NT2/D1 (cell line): ENCODE measurements around the gene DRAM1.

ENCODE experiments used
- SUZ12 ChIP-seq: IDR thresholded peaks from 2 replicates; pipeline ENCODE4 v1.6.1; 2011; ENCODE audit not compliant: insufficient read length, insufficient read depth; ENCODE audit errors: extremely low read depth
- YY1 ChIP-seq: IDR thresholded peaks from 2 replicates; pipeline ENCODE4 v1.6.1; 2011; ENCODE audit not compliant: insufficient read length, insufficient read depth
- ZNF274 ChIP-seq: IDR thresholded peaks from 2 replicates; pipeline ENCODE4 v1.6.1; 2011; ENCODE audit warnings: mild to moderate bottlenecking, low read depth, low read length

- no peak for TF ChIP-seq SUZ12
- TF ChIP-seq ZNF274 = no peak
- TF ChIP-seq YY1 = no peak
Measured at GRCh38 chr12:101963697-101964096, 86.3 kb downstream of the DRAM1 start.
